Hematopoietic multipotent progenitor cell treated with erythropoietin and hydrocortisone succinate and interleukin-3 and kit ligand, for 17 days (in vitro differentiated cells): ENCODE measurements around the gene PRKCZ.

Source experiments
- DNase-seq: peaks from one replicate; pipeline ENCODE4 v3.0.0-alpha.2; 2015; ENCODE audit warnings: low spot score

The PRKCZ gene

DNA sequence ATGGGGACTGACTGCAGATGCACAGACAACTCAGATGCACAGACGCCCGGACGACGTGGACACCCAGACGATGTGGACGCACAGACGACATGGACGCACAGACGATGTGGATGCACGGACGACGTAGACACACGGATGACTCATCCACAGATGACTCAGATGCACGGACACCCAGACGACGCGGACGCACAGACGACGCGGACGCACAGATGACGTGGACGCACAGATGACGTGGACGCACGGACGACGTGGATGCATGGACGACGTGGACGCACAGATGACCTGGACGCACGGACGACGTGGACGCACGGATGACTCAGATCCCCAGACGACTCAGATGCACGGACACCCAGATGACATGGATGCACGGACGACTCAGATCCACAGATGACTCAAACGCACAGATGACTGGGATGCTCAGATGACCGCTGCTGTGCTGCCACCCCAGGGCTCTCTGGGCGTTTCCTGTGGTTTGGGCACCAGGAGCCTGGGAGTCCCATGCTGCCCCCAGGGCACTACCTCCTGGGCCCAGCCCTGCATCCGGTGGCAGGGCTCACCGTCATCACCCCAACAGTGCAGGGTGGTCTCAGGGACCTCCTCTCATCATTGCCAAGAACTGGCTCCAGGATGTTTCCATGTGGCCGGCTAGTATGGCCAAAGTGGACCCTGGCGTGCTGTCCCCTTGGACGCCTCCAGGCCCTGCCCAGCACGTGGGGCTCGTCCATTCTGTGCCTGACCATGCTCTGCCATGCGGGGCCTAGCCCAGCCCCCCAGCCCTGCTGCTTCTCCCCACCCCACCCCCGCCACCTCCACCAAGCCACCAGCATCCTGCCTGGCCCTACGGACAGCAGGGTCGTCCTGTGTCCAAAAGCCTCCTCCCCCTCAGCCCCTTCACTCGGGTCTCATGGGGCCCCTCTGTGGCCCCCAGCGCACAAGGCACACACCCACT is 130.4 kb downstream of the PRKCZ start:
- DNase-seq, result no peak

DNA sequence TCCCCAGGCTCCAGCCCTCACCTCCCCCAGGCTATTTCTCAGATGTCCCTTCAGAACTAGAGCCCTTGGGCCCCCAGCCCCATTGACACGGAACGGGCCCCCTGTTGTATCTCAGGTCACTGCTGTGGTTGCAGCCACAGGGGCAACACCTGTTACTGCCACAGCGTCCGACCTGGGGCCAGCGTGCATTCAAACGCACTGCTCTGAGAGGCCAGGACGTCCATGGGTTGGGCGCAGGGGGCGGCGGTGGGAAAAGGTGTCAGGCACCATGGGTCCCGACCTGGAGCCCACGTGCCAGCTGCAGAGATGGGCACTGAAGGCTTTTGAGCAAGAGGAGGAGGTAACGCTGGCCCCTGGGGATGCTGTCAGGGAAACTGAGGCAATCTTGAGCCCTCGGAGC is 131.1 kb downstream of the PRKCZ start:
- no peak for DNase-seq

DNA sequence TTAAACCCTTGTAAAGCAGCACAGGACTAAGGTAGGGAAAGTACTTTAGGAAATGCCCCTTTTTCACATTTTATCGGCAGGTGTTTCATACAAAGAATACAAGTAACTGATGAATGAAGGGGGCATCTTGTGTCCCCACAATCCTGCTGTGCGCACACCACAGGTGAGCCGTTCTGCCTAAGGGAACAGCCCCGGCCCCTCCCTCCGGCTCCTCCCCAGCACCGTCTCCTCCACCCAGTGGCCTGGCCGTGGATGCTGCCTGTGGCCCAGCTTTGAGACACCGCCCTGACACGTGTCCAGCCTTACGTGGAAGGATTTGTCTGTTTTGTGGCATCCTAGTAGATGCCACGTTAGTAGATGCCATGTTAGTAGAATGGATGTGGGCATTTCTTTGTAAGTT is 131.5 kb downstream of the PRKCZ start:
- DNase-seq, result no peak

DNA sequence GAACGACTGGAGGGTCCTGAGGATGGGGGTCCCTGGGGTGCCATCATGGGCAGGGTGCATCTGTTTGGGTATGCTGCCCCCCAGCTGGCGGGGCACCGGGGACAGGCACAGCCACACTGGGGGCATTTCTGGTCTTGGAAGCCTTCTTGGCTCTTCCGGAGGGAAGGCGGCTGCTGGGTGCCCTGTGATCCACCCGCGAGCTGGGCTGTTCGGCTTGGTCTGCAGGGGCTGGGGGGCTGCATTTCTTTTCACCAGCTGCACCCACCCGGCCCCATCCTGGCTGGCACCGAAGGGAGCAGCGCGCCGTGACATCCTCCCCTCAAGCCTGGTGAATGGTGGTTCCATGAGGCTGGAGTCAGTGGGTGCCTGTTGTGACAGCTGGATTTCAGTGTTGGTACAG is 132.2 kb downstream of the PRKCZ start:
- DNase-seq, result no peak

DNA sequence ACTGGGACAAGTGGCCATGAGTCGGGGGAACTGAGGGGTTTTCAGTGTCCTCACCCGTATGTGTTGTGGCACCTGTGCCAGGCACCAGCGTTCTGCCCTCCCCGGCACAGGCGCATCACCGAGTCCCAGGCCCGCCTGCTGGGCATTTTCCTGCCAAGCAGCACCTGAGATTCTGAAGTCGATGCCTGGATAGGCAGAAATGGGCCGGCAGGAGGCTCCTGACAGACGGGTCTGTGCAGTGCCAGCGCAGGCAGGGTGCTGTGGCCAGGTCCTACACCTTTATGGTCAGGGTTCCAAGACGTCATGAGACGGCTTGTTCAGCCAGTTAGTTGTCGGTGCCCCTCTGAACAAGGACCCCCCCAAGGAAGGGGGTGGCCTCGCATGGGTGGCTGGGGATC is 133.7 kb downstream of the PRKCZ start:
- DNase-seq, result no peak

DNA sequence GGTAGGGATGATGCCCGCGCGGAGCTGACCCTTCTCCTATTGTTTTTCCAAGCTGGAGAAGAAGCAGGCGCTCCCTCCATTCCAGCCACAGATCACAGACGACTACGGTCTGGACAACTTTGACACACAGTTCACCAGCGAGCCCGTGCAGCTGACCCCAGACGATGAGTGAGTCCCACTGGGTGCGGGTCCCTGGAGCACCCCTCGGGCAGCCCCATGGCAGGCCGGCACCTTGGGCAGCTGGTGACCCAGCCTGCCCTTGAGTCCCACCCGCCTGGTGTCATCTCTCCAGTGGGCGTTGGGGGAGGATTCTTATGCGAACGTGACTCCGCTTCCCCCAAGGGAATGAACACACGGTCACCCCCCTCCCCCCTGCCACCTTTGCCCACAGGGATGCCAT is 134.3 kb downstream of the PRKCZ start:
- DNase-seq, result no peak

DNA sequence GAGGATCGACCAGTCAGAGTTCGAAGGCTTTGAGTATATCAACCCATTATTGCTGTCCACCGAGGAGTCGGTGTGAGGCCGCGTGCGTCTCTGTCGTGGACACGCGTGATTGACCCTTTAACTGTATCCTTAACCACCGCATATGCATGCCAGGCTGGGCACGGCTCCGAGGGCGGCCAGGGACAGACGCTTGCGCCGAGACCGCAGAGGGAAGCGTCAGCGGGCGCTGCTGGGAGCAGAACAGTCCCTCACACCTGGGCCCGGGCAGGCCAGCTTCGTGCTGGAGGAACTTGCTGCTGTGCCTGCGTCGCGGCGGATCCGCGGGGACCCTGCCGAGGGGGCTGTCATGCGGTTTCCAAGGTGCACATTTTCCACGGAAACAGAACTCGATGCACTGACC is 134.7 kb downstream of the PRKCZ start:
- DNase-seq, result no peak

DNA sequence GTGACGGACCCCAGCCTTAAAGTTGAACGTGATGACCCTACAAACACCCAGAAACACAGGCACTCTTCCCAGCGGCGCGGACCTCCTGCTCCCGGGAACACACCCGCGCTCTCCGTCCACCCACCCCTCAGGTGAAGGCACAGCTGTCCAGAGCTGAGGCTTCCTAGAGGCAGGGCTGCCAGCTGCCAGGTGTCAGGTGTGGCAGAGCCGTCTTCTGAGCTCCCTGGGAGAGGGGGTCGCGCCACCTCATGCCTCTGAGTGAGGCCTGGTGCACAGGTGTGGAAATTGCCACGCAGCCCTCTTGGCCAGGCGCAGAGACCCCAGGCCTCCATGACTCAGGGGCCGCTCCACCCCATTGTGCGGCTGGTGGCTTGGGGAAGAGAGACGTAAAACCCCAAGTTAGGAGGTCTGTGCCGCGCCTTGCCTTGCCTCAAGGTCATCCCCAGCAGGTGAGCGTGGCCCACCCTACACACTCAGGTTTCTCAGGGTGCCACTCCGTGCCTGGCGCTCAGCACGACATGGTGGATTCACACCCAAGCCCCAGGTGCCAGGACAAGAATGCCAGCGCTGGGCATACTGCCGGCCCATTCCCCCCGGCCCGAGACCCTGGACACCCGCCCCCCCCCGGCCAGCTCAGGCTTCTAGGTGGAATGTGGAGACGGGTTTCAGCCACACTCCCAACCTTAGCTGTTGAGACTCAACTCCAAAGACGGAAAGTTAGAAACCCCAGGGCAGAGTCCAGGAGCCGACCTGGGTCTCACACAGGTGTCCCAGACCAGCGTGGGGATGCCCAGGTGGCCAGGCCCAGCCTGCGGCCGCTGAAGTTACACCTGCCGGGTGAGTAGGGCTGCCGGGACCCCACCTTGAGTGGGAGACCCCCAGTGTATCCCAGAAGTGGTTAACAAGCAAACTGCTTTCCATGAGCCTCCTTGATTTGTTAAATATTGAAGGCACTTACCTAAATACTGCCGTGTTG is 136.0 kb downstream of the PRKCZ start:
- DNase-seq, result no peak

DNA sequence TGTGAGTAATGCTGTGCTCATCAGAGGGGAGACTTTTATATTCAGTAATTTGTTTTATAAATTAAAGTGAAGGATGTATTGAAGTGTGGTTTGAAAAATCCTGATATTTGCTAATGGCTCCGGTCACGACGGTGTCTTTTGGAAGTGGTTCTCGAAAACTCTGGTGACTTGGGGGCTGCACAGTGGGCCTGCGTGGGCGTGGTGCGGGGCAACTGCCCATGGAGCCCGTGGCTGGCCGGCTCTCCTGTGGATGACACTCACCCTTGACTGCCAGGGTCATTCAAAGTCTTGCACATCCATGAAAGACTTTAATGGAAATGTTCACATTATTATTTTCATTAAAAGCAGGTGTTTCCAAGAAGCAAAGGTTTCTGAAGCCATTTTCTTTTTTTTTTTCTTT is 136.7 kb downstream of the PRKCZ start:
- no peak for DNase-seq

DNA sequence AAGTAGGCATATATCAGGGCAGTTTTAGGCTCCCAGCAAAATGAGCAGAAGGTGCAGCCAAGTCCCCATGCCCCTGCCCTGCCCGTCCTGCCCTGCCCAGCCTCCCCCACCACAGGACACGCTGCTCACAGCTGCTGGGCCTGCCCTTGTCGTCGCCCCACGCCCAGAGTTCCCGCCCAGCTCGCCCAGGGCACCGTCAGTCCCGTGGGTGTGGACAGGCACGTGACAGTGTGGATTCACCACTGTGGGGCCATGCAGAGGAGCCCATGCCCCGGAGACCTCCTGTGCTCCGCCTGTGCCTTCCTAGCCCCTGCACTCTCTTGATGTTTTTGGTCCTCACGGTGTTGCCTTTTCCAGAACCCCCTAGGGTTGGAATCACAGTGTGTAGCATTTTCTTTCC is 137.4 kb downstream of the PRKCZ start:
- peak; percentile 58 for DNase-seq

DNA sequence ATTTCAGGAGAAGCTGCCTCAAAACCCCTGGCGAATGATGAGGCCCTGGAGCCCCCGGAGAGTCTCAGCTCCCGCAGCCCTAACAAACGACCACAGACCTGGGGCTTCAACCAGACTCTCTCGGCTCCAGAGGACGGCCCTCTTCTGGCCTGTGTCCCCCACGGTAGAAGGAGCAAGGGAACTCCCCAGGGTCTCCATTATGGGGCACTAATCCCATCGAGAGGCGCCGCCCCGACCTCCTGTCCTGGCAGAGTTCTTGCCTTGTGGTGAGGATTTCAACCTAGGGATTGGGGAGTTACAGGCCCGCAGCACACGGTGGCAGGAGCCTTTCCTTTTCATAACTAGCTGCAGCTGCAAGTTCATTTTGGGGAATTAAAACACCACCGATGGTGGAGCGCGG is 138.1 kb downstream of the PRKCZ start:
- DNase-seq, result no peak

DNA sequence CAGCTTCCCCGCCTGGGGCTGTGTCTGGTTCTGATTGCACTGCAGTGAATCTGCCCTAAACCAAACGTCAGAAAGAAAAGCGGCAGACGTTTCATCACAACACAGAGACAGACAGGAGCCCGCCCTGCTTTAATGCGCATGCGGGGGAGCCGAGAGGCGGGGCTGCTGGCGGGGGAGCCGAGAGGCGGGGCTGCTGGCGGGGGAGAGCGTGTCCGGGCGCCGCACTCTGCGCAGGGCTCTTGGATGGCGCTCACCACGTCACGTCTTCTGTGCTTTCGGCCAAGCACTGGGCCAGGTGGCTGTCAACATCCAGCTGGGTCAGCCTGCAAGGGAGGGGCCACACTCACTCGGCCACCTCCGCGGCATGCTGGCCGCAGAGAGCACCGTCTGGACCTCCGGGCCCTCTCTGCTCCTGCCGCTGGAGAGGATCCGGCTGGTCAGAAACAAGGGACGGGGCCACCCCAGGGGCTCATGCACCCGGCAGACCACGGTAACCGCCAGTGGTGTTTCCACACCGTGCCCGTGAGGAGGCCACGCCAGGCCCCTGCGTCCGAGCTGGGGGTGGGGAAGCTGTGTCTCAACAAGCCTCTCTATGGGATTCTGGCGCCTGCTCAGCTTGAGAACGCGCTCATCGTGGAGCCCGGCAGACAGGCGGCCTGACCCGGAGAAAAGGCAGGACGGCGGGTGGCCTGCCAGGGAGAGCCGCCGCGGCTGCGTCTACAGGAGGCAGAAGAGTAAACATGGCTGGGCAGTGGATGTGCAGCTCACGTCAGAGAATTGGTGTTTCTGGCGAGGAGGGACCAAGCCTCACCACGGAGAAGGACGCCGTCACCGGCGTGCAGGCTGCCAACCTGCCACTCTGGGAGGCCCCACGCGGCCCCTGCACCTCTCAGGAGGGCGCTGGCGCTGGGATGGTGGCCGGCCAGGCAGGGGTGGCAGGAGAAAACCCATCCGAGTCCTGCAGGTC is 139.5 kb downstream of the PRKCZ start:
- DNase-seq, result peak; percentile 91

DNA sequence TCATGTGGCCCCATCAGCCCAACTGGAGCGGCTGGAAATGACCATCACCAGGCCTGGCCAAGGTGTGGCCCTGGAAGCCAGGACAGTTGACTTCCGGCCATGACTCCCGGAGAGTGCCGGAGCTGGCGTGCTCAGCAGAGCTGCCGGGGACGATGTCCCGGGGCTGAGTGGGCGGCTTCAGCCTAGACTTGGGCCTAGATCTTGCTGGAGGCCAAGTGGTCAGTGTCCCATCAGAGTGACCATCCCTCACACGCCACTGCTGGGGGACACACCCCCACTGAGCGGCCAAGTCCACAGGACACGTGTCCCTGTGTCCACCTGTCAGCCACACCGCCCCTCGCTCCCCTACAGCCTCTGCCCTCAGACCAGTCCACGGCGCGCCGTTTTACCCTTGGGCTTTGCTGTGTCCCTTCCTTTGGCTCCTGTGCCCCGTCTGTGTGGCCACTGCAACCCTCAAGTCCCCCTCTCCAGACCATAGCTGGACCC is 140.3 kb downstream of the PRKCZ start:
- no peak for DNase-seq

DNA sequence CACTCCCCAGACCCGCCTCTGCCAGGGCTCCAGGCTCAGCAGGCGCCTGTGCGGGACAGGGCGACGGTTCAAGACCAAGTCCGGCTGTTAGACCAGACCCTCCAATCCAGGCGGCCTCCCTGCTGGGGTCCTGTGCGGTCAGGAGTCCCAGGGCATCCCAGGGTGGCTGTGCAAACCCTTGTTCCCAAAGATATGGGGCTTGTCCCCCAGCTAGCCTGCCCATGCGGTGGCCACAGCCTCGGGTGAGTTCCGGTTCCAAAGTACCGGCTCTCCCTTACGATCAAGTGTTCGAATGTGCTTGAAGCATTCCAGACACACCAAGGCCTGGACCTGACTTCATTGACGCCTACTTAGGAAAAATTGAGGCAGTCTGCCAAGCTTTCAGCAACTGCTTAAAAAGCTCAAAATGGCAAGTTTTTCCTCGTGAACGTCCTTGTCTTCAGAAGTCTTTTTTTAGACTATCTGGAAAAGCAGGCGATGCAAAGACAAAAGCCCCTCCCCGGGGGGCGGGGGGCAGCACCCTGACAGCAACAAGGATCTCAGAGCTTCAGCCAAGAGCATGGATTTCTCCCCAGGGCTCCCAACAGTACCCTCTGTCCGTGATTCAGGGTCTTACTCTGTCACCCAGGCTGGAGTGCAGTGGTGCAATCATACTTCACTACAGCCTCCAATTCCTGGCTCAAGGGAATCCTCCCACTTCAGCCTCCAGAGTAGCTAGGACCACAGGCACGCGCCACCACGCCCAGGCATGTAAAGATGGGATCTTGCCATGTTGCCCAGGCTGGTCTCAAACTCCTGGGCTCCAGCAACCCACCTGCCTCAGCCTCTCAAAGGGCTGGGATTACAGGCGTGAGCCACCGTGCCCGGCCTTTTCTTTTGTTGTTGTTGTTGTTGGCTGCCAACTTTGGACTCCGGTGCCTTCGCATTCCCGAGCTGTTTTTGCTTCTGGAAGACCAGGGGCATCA is 142.1 kb downstream of the PRKCZ start:
- no peak for DNase-seq

DNA sequence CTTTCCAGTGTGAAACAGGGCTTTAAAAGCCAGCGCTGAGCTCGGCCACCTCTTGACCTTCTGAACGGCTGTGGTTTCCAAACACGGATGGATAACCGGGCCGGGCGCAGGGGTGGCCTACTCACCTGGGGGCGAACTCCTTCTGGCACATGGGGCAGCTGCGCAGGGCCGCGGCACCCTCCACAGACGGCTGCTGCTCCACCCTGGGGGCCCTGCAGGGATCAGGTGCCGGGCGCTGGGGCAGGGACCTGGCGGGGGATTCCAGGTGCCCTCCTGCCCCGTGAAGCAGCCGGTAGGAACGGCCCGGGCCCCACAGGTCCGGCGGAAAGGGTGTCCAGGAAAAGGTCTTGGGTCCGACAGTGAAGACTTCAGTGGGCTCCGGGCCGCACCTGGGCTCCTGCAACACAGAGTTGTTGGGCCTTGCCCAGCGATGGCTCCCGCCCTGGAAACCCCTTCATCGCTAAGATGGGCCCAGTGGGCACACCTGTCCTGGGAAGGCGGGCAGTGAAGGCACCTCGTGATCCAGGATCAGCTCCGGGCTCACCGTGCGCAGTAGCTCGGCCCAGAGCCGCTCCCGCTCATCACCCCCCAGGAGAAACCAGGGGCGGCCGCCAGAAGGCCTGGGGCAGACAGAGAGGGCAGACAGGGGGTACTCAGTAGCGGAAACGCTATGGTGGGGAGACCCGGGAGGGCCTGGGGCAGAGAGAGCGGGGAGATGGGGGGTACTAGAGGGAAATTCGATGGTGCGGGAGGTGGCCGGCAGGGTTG is 143.5 kb downstream of the PRKCZ start:
- no peak for DNase-seq

DNA sequence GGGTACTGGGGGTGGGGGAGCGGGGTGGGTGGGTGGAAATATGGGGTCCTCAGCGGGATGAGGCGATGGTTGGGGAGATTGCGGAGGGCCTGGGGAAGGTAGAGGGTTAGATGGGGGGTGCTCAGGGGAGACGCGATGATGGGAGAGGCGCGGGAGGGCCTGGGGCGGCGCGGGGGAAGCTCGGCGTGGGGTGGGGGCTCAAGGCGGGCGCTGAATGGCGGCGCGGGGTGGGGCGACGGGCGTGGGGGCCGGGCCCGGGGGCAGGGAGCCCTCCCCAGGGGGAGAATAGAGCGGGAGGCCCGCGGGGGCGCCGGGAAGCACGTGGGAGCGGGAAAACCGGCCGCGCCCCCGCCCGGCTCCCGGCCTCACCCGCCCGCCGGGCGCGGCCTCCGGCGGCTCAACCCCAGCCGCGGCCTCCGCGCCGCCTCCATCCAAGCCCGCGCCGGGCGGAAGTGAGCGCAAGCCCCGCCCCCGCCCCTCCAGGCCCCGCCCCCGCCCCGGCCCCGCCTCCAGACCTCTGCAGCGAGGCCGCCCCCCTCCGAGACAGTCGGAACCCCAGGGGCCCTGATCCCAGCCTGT is 144.2 kb downstream of the PRKCZ start, which contains the start of gene FAAP20:
Gene FAAP20, minus strand, starts transcription at position 454 of the 579 bp plus-strand sequence. Its CDS starts 23 bp downstream, at position 431.
- DNase-seq, result peak; percentile 76

DNA sequence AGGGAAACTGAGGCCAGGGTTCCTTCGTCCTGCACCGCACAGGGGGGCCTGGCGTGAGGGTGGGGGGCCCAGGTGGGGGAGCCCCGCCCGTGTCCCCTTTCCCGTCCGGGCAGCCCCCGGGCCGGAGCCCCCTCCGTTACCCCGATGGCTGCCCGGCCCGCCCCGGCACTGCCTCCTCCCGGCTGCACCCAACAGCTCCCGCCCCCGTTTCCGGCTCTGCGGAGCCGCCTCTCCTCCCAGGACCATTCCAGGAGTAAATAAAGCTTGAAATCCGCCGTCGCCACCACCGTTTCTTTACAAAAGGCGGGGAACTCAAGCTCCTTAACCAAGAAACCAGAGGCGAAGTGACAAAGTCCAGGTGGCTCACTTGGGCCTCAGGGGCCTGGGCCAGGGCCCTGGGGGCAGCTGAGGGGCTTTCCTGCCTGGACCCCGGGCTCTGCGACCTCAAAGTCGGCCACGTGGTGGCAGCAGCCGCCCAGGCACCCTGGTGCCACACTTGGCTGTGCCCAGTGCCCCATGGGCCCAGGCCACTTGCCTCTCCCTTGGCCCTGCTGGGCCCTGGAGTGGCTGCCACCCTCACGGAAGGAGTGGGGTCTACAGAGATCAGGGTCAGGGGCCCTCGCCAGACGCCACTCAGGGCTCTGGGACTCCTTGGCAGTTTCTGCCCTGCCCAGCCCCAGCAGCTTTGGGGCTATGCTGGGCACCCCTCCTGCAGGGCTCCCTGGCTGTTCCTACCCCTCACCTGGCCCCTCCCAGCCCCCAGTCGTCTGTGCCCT is 144.9 kb downstream of the PRKCZ start:
- peak; percentile 82 for DNase-seq

DNA sequence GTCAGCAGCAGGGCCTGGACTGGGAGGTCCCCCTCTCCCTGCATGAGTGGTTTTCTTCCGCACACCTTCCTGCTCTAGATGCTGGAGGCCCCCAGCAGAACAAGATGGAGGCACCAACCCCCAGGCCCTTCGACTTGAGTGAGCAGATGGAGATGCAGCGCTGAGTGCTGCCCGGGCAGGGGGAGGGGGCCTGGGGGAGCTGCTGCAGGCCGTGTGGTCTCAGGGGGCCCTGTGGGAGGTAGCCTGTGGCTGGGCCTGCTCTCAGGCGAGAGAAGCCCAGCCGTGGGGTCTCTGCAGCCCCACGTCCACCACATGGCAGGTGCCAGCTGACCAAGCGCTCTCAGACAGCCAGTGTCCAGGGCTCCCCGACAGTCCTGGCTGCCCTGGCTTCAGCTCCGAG is 145.6 kb downstream of the PRKCZ start:
- DNase-seq, result no peak
